Inferior parietal cortex (tissue), 1 donor: Measurements from ENCODE around the gene TRIM37.
A peak's percentile ranks its signal among the peaks of the same experiment; 100 is the strongest.

Experiments used
- DNase-seq: peaks from one replicate; pipeline ENCODE4 v3.0.0-alpha.2; 2016; ENCODE audit errors: extremely low spot score

Gene TRIM37

GRCh38 chr17:59038734-59039133 lies 67.9 kb downstream of the TRIM37 start:
- DNase-seq: no peak

GRCh38 chr17:59037960-59038359 lies 68.7 kb downstream of the TRIM37 start:
- no peak for DNase-seq

DNA sequence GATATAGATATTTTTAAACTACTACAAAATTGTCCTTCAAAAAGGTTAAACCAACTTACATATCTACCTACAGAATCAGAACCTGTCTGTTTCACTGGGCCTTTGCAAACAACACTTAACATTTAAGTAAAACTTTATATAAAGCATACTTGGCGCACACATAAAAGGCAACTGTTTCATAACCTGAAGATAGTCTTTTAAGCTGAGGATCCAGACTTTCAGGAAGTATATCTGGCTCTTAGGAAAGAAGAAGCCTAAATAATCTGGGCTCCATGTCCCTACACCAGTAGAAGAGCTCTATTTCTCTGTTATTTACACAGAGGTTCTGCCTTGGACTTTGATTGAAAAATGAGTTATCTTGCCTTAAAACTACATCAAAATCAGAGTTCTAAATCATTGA lies 75.9 kb downstream of the TRIM37 start:
- no peak for DNase-seq

DNA sequence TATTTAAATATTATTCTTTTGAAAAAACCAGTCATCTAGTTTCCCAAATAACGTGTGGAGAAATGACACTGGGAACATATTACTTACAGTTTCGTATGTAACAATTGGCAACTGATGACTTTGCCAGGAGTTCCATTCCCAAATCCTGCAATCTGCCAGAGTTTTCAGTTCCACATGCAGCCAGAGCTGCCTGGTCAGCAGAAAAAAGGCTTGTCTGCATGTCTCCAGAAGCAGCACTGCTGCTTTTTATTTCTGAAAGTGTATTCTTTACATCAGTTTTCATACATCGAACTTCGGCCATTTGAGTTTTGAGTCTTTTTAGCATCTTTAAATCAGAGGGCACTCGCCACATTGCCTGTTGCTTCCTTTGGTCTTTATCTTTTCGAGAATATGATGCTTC lies 78.4 kb downstream of the TRIM37 start:
- DNase-seq: no peak

DNA sequence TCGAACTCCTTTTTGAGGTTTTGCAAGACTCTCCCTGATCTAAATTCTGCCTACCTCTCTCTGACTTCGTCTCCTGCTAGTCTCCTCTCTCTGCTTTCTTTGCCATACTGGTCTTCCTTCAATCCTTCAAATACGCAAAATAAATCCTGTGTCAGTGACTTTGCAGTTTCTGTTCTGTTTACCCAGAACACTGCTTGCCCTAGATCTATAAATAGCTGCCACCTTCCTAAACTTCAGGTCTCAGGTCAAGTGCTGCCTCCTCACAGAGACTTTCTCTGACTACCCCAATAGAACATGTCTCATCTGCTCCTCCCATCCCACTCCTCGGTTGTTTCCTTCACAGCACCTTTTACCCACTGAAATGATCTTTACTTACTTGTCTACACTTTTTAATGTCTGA lies 78.9 kb downstream of the TRIM37 start:
- no peak for DNase-seq

- DNase-seq: no peak
These were observed 80.3 kb downstream of the TRIM37 start for GRCh38 chr17:59026176-59026939.

DNA sequence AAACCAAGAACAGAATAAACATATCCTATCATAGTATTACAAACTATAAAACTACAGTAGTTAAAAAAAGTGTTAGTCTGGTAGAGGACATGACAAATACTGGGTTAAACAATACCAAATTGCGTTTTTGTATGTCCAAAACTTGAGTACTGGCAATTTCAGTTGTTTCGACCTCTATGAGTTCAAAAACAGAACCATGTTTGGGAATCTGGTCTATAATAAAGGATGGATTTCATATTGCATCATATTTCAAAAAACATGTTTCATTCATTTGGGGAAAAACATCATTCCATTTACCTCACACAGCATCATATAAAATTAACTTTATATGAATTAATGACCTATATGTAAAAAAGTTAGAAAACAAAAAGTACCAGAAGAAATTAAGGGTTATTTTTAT lies 81.8 kb downstream of the TRIM37 start:
- DNase-seq: no peak

DNA sequence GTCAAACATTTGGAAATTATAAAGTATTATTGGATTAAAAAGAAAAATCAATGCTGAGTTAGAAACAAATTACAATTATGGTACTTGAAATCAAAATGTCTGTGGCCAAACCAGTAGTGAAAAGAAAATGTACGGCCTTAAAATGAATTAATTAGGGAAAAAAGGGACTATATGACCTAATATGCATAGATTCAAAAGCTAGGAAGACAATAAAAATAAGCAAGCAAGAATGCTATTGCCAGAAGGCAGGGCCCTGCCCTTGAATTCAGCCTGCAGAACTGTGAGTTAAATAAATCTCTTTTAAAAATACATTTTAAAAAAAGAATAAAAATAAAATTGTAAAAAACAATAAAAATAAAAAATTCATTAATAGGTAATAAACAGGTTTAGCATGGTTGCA lies 88.7 kb downstream of the TRIM37 start:
- DNase-seq: no peak

- DNase-seq: no peak
These were observed 94.7 kb downstream of the TRIM37 start for GRCh38 chr17:59011975-59012374.

DNA sequence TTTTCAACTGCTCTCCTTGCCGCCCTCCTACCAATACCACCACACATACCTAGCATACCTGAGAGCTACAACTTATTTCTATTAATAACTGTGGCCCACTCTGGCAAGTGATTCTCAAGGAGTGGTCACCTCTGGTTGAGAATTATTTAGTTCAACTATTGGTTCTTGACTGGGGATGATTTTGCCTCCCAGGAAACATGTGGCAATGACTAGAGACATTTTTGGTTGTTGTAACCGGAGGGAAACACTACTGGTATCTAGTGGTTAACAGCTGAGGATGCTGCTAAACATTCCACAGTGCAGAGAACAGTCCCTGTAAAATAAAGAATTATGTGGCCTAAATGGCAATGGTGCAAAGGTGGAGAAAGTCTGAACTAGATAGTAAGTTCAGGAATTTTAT lies 96.7 kb downstream of the TRIM37 start:
- DNase-seq: no peak

DNA sequence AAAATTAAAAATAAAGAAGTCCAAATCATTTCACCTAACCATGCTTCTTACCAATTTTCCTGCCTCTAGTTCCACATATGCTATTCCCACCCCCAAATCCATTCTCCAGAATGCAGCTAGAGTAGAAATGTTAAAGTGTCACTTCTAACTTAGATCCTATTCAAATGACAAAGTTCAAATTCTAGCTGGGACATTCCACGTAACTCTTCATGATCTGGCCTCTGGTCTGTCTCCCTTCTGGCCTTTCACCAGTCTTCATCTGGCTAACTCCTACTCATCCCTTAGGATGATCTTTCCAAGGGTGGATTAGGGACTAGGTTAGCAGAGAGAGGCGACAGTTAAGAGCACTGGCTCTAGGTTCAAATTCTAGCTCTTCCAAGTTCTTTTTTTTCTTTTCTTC lies 97.9 kb downstream of the TRIM37 start:
- DNase-seq: no peak

DNA sequence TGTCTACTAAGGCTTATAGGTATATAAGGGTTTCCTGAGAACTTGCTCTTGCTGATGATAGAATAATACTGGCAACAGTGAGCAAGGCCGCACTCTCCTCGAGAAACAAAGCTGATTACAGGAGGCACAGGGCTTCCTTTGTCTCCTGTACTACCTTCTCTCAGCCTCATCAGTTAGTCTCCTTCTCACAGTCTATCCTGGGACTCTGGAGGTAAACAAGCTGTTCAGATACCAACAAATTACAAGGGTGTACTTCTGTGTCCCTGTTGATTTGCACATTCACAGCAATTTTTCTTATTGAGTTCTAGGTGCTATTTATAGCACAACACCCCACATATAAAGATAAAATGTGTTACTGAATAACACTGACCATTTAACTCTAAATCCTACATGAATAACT lies 98.7 kb downstream of the TRIM37 start:
- DNase-seq: no peak

DNA sequence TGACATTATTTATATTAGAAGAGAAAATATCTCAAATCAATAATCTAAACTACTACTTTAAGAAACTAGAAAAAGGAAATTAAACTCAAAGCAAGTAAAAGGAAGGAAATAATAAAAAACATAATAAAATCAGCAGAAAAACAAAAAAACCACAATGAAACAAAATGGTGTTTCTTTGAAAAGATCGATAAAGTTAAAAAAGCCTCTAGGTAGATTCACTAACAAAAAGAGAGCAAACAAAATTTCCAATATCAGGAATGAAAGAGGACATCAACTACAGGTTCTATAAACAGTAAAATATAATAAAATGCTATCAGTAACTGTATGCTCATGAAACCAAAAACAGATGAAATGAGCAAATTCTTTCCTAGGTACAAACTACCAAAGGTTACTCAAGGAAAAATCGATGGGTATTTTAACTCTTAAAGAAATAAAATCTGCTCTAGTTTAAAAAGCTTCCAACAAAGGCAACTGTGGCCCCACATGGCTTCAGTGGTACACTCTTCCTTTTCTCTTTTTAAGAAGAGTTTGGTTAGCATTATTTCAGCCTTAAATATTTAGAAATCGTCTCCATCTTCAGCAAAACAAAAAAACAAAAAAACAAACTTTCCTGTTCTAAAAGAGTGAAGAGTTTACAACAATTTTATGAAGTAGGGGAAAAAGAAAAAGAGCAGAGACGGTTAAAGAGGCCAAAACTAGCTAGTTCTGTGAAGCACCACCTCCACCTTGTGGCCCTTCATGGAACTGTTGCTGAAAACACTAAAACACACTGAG lies 102.2 kb downstream of the TRIM37 start:
- DNase-seq: peak; percentile 88

DNA sequence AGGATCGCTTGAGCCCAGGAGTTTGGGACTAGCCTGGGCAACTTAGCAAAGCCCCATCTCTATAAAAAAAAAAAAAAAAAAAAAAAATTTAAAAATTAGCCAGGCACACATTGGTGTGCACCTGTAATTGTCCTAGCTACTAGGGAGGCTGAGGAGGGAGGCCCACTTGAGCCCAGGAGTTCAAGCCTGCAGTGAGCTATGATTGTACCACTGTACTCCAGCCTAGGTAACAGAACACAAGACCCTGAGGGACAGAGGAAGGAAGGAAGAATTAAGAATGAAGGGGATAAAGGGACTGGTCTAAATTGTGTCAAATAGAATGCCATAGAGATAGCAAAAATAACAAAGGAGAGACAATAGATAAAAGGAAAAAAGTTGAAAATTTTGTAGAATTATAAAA lies 102.8 kb downstream of the TRIM37 start:
- DNase-seq: no peak

DNA sequence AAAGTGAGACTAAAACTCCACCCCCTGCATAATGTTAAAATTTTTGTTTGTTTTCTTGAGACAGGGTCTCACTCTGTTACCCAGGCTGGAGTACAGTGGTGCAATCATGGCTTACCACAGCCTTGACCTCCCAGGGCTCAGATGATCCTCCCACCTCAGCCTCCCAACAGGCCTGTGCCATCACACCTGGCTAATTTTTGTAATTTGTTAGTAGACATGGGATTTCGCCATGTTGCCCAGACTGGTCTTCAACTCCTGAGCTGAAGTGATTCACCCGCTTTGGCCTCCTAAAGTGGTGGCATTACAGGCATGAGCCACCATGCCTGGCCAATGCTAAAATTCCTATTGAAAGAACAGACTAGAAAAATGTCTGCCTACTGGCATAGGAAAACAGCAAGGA lies 103.8 kb downstream of the TRIM37 start:
- DNase-seq: no peak

GRCh38 chr17:59002126-59002525 lies 104.6 kb downstream of the TRIM37 start:
- DNase-seq: no peak

DNA sequence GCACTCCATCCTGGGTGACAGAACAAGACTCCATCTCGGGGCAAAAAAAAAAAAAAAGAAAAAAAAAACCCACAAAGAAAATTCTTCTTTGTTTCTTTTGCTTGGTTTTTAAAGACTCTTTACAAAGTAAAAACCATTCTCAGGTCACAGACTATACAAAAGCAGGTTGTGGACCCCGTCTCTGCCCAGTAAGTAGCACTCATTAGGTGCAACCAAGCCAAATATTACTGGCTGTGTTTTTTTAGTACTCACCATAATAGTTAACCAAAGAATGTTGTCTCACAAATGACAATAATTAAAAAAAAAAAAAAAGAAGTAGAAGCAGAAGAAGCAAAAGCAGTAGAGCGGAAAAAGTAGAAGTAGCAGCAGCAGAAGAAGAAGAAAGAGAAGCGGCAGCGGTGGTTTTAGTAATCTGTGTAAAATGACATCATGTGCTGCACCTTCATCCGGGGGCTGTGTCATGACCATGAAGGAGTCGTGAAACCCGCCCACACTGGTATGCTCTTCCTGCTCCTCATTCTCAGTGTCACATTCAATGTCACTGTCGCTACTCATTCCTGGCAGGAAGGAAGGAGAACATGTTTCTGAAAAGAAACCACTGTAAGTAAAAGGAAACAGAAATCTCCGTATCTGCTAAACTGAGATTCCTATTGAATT lies 105.4 kb downstream of the TRIM37 start:
- DNase-seq: no peak

DNA sequence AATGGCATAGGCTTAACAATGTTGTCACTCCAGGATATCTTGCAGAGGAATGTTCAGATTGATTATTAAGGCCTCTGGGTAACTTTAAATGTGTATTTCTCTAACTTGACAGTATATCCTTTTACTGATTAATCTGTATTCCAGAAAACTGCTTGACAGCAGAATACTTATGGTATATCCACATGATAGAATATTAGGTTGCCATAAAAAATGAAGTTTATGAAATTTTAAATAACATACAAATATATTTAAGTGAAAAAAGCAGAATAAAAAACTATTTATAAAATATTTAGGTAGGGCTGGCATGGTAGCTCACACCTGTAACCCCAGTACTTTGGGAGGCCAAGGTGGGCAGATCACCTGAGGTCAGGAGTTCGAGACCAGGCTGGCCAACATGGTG lies 106.7 kb downstream of the TRIM37 start:
- DNase-seq: no peak

GRCh38 chr17:58999500-58999899 lies 107.2 kb downstream of the TRIM37 start:
- no peak for DNase-seq

GRCh38 chr17:58998871-58999270 lies 107.8 kb downstream of the TRIM37 start:
- DNase-seq: no peak

DNA sequence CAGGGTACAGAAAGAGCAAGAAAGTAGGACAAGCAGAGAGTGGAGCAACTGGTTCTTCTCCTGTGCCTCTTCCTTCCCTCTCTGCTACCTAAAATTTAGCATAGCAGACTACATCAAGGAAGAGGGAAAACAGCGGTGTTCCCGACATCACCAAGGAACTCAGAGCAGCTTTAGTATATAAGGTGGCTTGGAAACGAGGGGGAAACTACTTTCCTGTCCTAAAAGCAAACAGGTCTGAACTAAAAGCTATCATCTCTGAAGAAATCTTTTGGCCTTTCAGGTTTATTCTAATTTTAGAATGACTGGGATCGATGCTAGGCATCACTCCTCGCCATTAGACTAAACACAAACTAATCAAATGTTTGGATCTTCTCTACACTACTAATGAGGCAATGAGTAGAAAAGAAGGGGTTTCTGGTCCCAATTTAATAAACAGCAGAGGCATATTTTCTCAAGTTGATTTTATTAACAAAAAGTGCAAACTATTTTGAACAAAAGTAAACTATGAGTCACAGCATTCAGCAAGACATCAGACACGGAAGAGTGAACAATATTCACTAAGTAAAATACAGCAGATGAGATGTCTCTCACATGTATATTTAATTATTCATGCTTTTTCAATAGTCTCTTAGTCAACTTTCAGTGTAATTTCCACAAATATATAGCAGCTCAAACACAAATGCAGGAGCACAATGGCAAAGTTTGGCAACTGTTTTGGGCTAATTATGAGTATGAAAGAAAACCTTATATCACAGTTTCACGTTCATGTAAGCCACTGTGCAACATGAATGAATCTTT lies 108.7 kb downstream of the TRIM37 start:
- no peak for DNase-seq

GRCh38 chr17:58996968-58997367 lies 109.7 kb downstream of the TRIM37 start:
- no peak for DNase-seq
